ENCODE data around the gene ZRANB3.
"Not testable (repeated sequence)": the region's sequence is repeated elsewhere in the genome, so short reads cannot be mapped to it uniquely, and the experiment has no call there.

ZRANB3 gene

DNA sequence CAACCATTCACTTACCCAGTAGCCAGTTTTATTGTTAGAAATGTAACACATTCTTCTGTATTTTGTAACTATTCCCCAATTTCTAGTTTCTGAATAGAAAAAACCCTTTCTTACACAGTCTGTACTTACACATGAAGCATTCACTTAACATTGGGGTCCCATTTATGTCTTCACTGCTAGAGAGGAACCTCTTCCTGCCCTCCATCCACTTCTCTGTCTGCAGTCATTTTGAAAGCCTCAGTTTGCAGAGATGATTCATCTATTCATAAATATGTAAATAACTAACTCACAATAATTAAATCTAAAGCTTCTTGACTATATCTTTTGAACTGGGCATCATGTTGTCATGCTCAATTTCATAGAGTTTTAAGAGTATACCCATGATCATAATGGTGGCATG lies 55.9 kb downstream of the ZRANB3 start:
- Histone ChIP-seq H3K36me3 (ENCODE audit: insufficient read depth, low read depth, low read length) (no peaks in the 10 kb centered on the region), H3K9me3 (ENCODE audit: insufficient read depth, low read depth, low read length) (no peaks in the 10 kb centered on the region), H3K27me3 (ENCODE audit: insufficient read depth, low read length) (no peaks in the 10 kb centered on the region), H3K4me1 (ENCODE audit: insufficient read depth, low read length) (no peaks in the 10 kb centered on the region), H3K4me3 (ENCODE audit: low read length) (no peak overlapping the region), H3K9ac (ENCODE audit: low read depth, low read length) (no peak overlapping the region), H3K27ac (ENCODE audit: low read length) (no peak overlapping the region)

DNA sequence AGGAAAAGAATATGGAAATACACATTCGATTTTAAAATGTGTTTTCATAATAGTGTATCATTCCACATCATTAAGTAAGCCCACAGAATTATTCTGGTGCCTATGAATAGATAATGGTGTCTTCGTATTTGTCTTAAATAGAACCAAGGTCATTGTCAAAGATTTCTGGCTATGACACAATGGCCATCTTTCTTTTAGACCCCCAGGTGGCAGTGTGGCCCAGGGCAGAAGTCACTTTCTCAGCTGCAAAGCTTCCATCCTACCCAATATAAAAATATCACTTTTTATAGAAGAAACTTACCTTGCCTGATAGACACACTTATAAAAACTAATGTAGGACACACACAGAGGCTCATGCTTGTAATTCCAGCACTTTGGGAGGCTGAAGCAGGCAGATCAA lies 57.5 kb downstream of the ZRANB3 start:
- Histone ChIP-seq H3K9me3 (ENCODE audit: insufficient read depth, low read depth, low read length) (no peaks in the 10 kb centered on the region), H3K36me3 (ENCODE audit: insufficient read depth, low read depth, low read length) (no peaks in the 10 kb centered on the region), H3K27ac (ENCODE audit: low read length) (no peak overlapping the region), H3K9ac (ENCODE audit: low read depth, low read length) (no peak overlapping the region), H3K27me3 (ENCODE audit: insufficient read depth, low read length) (no peaks in the 10 kb centered on the region), H3K4me1 (ENCODE audit: insufficient read depth, low read length) (no peaks in the 10 kb centered on the region), H3K4me3 (ENCODE audit: low read length) (no peak overlapping the region)

- no peaks in the 10 kb centered on the region for H3K27me3 ChIP-seq (ENCODE audit: insufficient read depth, low read length)
- H3K27ac ChIP-seq (ENCODE audit: low read length) = no peak overlapping the region
- H3K4me3 ChIP-seq (ENCODE audit: low read length) = no peak overlapping the region
- no peaks in the 10 kb centered on the region for H3K4me1 ChIP-seq (ENCODE audit: insufficient read depth, low read length)
- no peaks in the 10 kb centered on the region for H3K36me3 ChIP-seq (ENCODE audit: insufficient read depth, low read depth, low read length)
- H3K9me3 ChIP-seq (ENCODE audit: insufficient read depth, low read depth, low read length) = no peaks in the 10 kb centered on the region
- H3K9ac ChIP-seq (ENCODE audit: low read depth, low read length) = no peak overlapping the region
Measured at GRCh38 chr2:135471106-135471505, 59.9 kb downstream of the ZRANB3 start.

DNA sequence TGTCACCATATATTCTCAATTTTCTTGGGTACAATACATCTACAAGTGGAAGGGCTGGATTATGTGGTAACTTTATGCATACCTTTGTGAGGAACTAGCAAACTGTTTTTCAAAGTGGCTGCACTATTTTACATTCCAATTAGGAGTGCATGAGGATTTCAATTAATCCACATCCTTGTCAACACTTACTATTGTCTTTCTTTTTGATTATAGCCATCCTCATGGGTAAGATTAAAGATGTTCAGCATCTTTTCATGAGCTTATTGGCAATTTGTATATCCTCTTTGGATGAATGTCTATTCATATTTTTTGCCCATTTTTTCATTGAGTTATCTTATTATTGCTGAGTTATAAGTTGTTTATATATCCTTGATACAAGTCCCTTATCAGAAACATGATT lies 73.7 kb downstream of the ZRANB3 start:
- Histone ChIP-seq H3K36me3 (ENCODE audit: insufficient read depth, low read depth, low read length) (no peaks in the 10 kb centered on the region), H3K9ac (ENCODE audit: low read depth, low read length) (no peak overlapping the region), H3K4me1 (ENCODE audit: insufficient read depth, low read length) (peaks cover 9% of the 10 kb centered on the region; the same call in 1 of the 2 replicates), H3K27me3 (ENCODE audit: insufficient read depth, low read length) (no peaks in the 10 kb centered on the region), H3K4me3 (ENCODE audit: low read length) (no peak overlapping the region), H3K9me3 (ENCODE audit: insufficient read depth, low read depth, low read length) (peaks cover 32% of the 10 kb centered on the region), H3K27ac (ENCODE audit: low read length) (no peak overlapping the region)

- no peak overlapping the region for H3K27ac ChIP-seq (ENCODE audit: low read length)
- peaks cover 36% of the 10 kb centered on the region for H3K9me3 ChIP-seq (ENCODE audit: insufficient read depth, low read depth, low read length)
- H3K9ac ChIP-seq (ENCODE audit: low read depth, low read length) = no peak overlapping the region
- H3K27me3 ChIP-seq (ENCODE audit: insufficient read depth, low read length) = no peaks in the 10 kb centered on the region
- no peak overlapping the region for H3K4me3 ChIP-seq (ENCODE audit: low read length)
- H3K4me1 ChIP-seq (ENCODE audit: insufficient read depth, low read length) = peaks cover 9% of the 10 kb centered on the region; the same call in 1 of the 2 replicates
- no peaks in the 10 kb centered on the region for H3K36me3 ChIP-seq (ENCODE audit: insufficient read depth, low read depth, low read length)
Measured at GRCh38 chr2:135456835-135457234, 74.2 kb downstream of the ZRANB3 start.

DNA sequence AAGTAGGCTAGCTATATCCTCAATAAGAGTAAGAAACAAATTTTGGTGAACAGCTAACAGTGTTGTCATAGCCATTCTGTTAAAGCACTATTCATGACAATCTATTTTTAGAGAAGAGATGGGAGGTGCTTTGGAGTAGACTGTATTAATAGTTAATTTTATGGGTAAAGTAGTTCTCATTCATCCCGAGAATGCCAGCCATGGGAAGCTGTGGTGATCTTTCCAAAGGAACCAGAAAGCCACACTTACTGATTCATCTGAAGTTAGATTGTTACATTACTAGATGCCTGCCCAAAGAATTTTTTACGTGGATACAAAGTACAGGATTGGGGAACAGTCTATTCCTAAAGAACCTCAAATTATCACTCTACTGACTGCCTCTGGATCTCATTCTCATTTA lies 74.6 kb downstream of the ZRANB3 start:
- Histone ChIP-seq H3K27ac (ENCODE audit: low read length) (no peak overlapping the region), H3K27me3 (ENCODE audit: insufficient read depth, low read length) (no peaks in the 10 kb centered on the region), H3K9me3 (ENCODE audit: insufficient read depth, low read depth, low read length) (peaks cover 40% of the 10 kb centered on the region)

DNA sequence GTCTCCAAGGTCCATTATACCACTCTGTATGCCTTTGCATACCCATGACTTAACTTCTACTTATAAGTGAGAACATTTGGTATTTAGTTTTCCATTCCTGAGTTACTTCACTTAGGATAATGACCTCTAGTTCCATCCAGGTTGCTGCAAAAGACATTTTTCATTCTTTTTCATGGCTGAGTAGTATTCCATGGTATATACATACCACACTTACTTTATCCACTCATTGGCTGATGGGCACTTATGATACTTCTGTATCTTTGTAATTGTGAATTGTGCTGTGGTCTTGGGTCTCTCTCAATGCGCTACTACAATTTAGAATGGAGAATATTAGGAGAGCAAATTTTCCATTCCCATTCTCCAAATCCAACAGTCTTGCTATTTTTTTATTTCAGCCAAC lies 76.4 kb downstream of the ZRANB3 start:
- Histone ChIP-seq H3K27me3 (ENCODE audit: insufficient read depth, low read length) (no peaks in the 10 kb centered on the region), H3K36me3 (ENCODE audit: insufficient read depth, low read depth, low read length) (no peaks in the 10 kb centered on the region), H3K9me3 (ENCODE audit: insufficient read depth, low read depth, low read length) (peaks cover 40% of the 10 kb centered on the region), H3K4me3 (ENCODE audit: low read length) (no peak overlapping the region), H3K9ac (ENCODE audit: low read depth, low read length) (no peak overlapping the region), H3K4me1 (ENCODE audit: insufficient read depth, low read length) (peaks cover 5% of the 10 kb centered on the region; the same call in 1 of the 2 replicates), H3K27ac (ENCODE audit: low read length) (no peak overlapping the region)

More for the DNA sequence above, 74.6 kb downstream of the ZRANB3 start:
- H3K4me1 ChIP-seq (ENCODE audit: insufficient read depth, low read length) = peaks cover 9% of the 10 kb centered on the region; the same call in 1 of the 2 replicates
- H3K4me3 ChIP-seq (ENCODE audit: low read length) = no peak overlapping the region
- H3K9ac ChIP-seq (ENCODE audit: low read depth, low read length) = no peak overlapping the region
- no peaks in the 10 kb centered on the region for H3K36me3 ChIP-seq (ENCODE audit: insufficient read depth, low read depth, low read length)

GRCh38 chr2:135453027-135453426 lies 78.0 kb downstream of the ZRANB3 start:
- H3K4me3 ChIP-seq (ENCODE audit: low read length); H3K27me3 ChIP-seq (ENCODE audit: insufficient read depth, low read length); H3K9ac ChIP-seq (ENCODE audit: low read depth, low read length); H3K4me1 ChIP-seq (ENCODE audit: insufficient read depth, low read length); H3K27ac ChIP-seq (ENCODE audit: low read length); H3K36me3 ChIP-seq (ENCODE audit: insufficient read depth, low read depth, low read length): not testable (repeated sequence)
- peaks cover 40% of the 10 kb centered on the region for H3K9me3 ChIP-seq (ENCODE audit: insufficient read depth, low read depth, low read length)

DNA sequence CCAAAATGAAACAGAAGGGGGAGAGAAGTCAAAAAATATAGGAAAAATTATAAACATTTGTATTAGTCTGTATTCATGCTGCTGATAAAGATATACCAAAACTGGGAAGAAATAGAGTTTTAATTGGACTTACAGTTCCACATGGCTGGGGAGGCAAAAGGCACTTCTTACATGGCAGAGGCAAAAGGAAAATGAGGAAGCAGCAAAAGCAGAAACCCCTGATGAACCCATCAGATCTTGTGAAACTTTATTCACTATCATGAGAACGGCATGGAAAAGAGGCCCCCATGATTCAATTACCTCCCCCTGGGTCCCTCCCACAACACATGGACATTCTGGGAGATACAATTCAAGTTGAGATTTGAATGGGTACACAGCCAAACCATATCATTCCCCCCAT lies 79.1 kb downstream of the ZRANB3 start:
- H3K9me3 ChIP-seq (ENCODE audit: insufficient read depth, low read depth, low read length) = peaks cover 40% of the 10 kb centered on the region
- no peak overlapping the region for H3K27ac ChIP-seq (ENCODE audit: low read length)
- no peaks in the 10 kb centered on the region for H3K27me3 ChIP-seq (ENCODE audit: insufficient read depth, low read length)

GRCh38 chr2:135443013-135443412 lies 88.0 kb downstream of the ZRANB3 start:
- H3K4me3 ChIP-seq (ENCODE audit: low read length); H3K9ac ChIP-seq (ENCODE audit: low read depth, low read length); H3K4me1 ChIP-seq (ENCODE audit: insufficient read depth, low read length); H3K9me3 ChIP-seq (ENCODE audit: insufficient read depth, low read depth, low read length); H3K27ac ChIP-seq (ENCODE audit: low read length); H3K27me3 ChIP-seq (ENCODE audit: insufficient read depth, low read length); H3K36me3 ChIP-seq (ENCODE audit: insufficient read depth, low read depth, low read length): not testable (repeated sequence)

More for the DNA sequence above, 79.1 kb downstream of the ZRANB3 start:
- Histone ChIP-seq H3K4me1 (ENCODE audit: insufficient read depth, low read length) (no peaks in the 10 kb centered on the region), H3K9ac (ENCODE audit: low read depth, low read length) (no peak overlapping the region), H3K4me3 (ENCODE audit: low read length) (no peak overlapping the region), H3K36me3 (ENCODE audit: insufficient read depth, low read depth, low read length) (no peaks in the 10 kb centered on the region)

DNA sequence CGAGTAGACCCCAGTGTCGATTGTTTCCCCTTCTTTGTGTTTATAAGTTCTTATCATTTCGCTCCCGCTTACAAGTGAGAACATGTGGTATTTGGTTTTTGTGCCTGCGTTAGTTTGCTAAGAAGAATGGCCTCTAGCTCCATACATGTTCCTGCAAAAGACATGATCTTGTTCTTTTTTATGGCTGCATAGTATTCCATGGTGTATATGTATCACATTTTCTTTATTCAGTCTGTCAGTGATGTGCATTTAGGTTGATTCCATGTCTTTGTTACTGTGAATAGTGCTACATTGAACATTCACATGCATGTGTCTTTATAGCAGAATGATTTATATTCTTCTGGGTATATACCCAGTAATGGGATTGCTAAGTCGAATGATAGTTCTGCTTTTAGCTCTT lies 95.9 kb downstream of the ZRANB3 start:
- H3K27ac ChIP-seq (ENCODE audit: low read length); H3K9ac ChIP-seq (ENCODE audit: low read depth, low read length); H3K9me3 ChIP-seq (ENCODE audit: insufficient read depth, low read depth, low read length); H3K27me3 ChIP-seq (ENCODE audit: insufficient read depth, low read length); H3K36me3 ChIP-seq (ENCODE audit: insufficient read depth, low read depth, low read length); H3K4me3 ChIP-seq (ENCODE audit: low read length); H3K4me1 ChIP-seq (ENCODE audit: insufficient read depth, low read length): not testable (repeated sequence)

- H3K27me3 ChIP-seq (ENCODE audit: insufficient read depth, low read length) = no peaks in the 10 kb centered on the region
- H3K36me3 ChIP-seq (ENCODE audit: insufficient read depth, low read depth, low read length) = no peaks in the 10 kb centered on the region
- no peaks in the 10 kb centered on the region; the same call in 1 of the 2 replicates for H3K9me3 ChIP-seq (ENCODE audit: insufficient read depth, low read depth, low read length)
- H3K4me3 ChIP-seq (ENCODE audit: low read length) = no peak overlapping the region
- no peaks in the 10 kb centered on the region for H3K4me1 ChIP-seq (ENCODE audit: insufficient read depth, low read length)
- H3K9ac ChIP-seq (ENCODE audit: low read depth, low read length) = no peak overlapping the region
- H3K27ac ChIP-seq (ENCODE audit: low read length) = no peak overlapping the region
Measured at GRCh38 chr2:135424849-135425248, 106.2 kb downstream of the ZRANB3 start.

DNA sequence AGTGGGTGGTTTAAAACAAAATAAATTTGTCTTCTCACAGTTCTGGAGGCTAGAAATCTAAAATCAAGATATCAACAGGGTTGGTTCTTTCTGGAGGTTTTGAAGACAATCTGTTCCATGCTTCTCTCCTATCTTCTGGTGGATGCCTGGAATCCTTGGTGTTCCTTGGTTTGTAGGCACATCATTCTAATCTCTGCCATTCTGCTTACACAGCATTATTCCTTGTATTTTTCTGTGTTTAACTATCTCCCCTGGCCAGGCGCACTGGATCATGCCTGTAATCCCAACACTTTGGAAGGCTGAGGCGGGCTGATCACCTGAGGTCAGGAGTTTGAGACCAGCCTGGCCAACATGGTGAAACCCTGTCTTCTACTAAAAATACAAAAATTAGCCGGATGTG lies 108.1 kb downstream of the ZRANB3 start:
- H3K9me3 ChIP-seq (ENCODE audit: insufficient read depth, low read depth, low read length) = no peaks in the 10 kb centered on the region; the same call in 1 of the 2 replicates
- H3K36me3 ChIP-seq (ENCODE audit: insufficient read depth, low read depth, low read length) = no peaks in the 10 kb centered on the region
- H3K27me3 ChIP-seq (ENCODE audit: insufficient read depth, low read length) = no peaks in the 10 kb centered on the region
- H3K4me3 ChIP-seq (ENCODE audit: low read length) = no peak overlapping the region
- no peaks in the 10 kb centered on the region for H3K4me1 ChIP-seq (ENCODE audit: insufficient read depth, low read length)
- H3K9ac ChIP-seq (ENCODE audit: low read depth, low read length) = no peak overlapping the region
- H3K27ac ChIP-seq (ENCODE audit: low read length) = no peak overlapping the region

All from iPS-20b (cell line).